Thoracic aorta (tissue), 2 donors: ENCODE measurements around the gene CLSTN2. TPM values are rescaled to one million over a fixed set of nuclear protein-coding genes. Genes with fewer than 3 reads are reported as not detected.

Experiments
- ATAC-seq: fragments of 150-250 bp; one replicate; pipeline ENCODE4 v1.8.0; 2017; ENCODE audit warnings: low read depth; ENCODE audit not compliant: insufficient number of reproducible peaks, low FRiP score
- DNase-seq: peaks from one replicate; pipeline ENCODE4 v3.0.0-alpha.2; 2020; ENCODE audit warnings: low spot score
- H3K27ac ChIP-seq, 2 donors: fragments of 200-600 bp; sonication (generic); 1 replicate in 1 of 2; 2 replicates in 1 of 2; pipeline ENCODE4 v1.5.1; 2016; ENCODE audit warnings: mild to moderate bottlenecking in 2 of 2, moderate library complexity in 2 of 2
- H3K27me3 ChIP-seq: fragments of 200-600 bp; sonication (generic); replicated peaks from 2 replicates; pipeline ENCODE4 v1.6.0; 2016; ENCODE audit warnings: mild to moderate bottlenecking; ENCODE audit not compliant: insufficient read depth
- H3K36me3 ChIP-seq: fragments of 200-600 bp; sonication (generic); one replicate; pipeline ENCODE4 v1.5.1; 2016
- H3K4me1 ChIP-seq, 2 donors: fragments of 200-600 bp; sonication (generic); 1 replicate in 1 of 2; 2 replicates in 1 of 2; pipeline versions ENCODE4 v1.5.1 to v1.6.0; 2016; ENCODE audit warnings: low read depth in 2 of 2, mild to moderate bottlenecking in 1 of 2; ENCODE audit not compliant: control insufficient read depth in 1 of 2
- H3K4me3 ChIP-seq: fragments of 200-600 bp; sonication (generic); 2 replicates; pipeline ENCODE4 v1.5.1; 2016; ENCODE audit warnings: mild to moderate bottlenecking
- H3K9me3 ChIP-seq: fragments of 200-600 bp; sonication (generic); 2 replicates; pipeline ENCODE4 v1.5.1; 2016
- total RNA-seq, 2 donors: library from RNA; depleted of rRNA; stranded (reverse); fragments of >200 nt; gene quantifications; one replicate each; pipeline versions ENCODE4 v1.1.0 to v1.2.3, GENCODE V29; 2016
- TF ChIP-seq, protein P1 (sequence below): fragments of 200-600 bp; sonication (generic); IDR thresholded peaks from one replicate; pipeline ENCODE4 v1.5.1; 2019; ENCODE audit warnings: antibody characterized with exemption

Gene CLSTN2
- total RNA-seq, 2 donors from 2014 or later = 7.6 to 15.7 TPM

DNA sequence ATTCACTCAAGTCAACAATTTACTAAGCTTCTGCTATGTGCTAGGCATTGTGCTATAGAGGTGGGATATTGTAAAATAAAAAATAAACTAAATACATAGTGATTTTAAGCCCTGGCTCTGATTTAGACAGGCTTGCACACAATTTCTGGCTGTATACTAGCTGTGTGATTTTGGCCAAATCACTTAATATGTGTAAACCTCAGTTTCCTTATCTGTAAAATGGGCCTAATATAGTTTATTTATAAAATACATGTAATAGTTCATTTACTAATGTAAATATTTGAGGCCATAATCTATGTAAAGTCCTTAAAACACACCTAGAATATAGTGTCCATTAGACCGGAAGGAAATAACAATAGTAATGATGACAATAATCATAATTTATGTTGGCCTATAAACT is 363.1 kb downstream of the CLSTN2 start:
- DNase-seq = no peak
- ATAC-seq = no peak
- Histone ChIP-seq H3K9me3 (no peaks in the 10 kb centered on the region), H3K4me3 (no peak overlapping the region), H3K36me3 (no peaks in the 10 kb centered on the region), H3K27me3 (no peaks in the 10 kb centered on the region), H3K27ac (no peak overlapping the region), H3K4me1 (no peaks in the 10 kb centered on the region)
- TF ChIP-seq, protein P1, sequence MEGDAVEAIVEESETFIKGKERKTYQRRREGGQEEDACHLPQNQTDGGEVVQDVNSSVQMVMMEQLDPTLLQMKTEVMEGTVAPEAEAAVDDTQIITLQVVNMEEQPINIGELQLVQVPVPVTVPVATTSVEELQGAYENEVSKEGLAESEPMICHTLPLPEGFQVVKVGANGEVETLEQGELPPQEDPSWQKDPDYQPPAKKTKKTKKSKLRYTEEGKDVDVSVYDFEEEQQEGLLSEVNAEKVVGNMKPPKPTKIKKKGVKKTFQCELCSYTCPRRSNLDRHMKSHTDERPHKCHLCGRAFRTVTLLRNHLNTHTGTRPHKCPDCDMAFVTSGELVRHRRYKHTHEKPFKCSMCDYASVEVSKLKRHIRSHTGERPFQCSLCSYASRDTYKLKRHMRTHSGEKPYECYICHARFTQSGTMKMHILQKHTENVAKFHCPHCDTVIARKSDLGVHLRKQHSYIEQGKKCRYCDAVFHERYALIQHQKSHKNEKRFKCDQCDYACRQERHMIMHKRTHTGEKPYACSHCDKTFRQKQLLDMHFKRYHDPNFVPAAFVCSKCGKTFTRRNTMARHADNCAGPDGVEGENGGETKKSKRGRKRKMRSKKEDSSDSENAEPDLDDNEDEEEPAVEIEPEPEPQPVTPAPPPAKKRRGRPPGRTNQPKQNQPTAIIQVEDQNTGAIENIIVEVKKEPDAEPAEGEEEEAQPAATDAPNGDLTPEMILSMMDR = no peak

DNA sequence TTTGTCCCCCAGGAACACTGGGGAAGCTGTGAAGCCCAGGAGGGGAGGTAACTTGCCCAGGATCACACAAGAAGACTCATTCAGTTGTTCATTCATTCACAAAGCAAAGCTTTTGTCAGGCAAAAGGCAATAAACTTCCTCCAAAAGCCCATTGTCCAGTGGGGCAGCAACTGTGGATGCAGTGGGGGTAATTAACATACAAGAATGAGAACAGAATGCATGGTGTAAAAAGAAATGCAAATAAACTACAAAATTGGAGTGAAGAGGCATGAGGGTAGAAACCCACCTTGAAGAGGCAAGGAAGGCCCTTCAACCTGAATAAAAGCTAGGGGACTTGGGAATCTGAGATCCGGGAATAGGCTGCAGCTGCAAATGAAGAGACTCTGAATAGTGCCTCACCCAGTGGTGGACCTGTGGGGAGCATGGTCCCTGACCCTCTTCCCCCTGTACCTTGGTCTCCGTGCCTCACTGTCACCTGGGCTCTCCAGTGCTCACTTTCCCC is 363.6 kb downstream of the CLSTN2 start:
- no peaks in the 10 kb centered on the region for H3K27me3 ChIP-seq
- ATAC-seq (no peak), DNase-seq (no peak)

DNA sequence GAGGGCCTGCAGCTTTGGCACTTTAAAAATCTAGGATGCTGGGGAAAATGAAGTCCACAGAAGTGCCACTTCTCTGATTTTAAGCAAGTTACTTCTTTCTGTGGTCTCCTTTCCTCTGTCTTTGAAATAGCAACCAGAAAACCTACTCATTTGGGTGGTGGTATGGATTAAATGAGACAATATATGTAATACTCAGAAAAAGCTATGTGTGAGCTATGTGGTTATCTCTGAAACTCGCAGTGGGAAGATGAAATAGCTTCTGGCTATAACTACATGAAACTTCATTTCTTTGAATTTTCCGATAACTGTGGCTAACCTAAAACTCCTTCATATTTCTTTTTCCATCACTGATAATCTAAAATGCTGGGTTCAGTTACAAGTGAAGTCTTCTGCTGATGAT is 368.9 kb downstream of the CLSTN2 start:
- Histone ChIP-seq H3K36me3 (no peaks in the 10 kb centered on the region), H3K27ac (no peak overlapping the region), H3K4me1 (no peaks in the 10 kb centered on the region), H3K9me3 (no peaks in the 10 kb centered on the region), H3K4me3 (no peak overlapping the region), H3K27me3 (no peaks in the 10 kb centered on the region)
- ATAC-seq (no peak), DNase-seq (no peak)
- TF ChIP-seq, protein P1 = no peak

More for the DNA sequence above, 363.6 kb downstream of the CLSTN2 start:
- Histone ChIP-seq H3K4me1 (no peaks in the 10 kb centered on the region), H3K36me3 (no peaks in the 10 kb centered on the region), H3K27ac (no peak overlapping the region), H3K9me3 (no peaks in the 10 kb centered on the region), H3K4me3 (no peak overlapping the region)
- TF ChIP-seq, protein P1 = no peak

DNA sequence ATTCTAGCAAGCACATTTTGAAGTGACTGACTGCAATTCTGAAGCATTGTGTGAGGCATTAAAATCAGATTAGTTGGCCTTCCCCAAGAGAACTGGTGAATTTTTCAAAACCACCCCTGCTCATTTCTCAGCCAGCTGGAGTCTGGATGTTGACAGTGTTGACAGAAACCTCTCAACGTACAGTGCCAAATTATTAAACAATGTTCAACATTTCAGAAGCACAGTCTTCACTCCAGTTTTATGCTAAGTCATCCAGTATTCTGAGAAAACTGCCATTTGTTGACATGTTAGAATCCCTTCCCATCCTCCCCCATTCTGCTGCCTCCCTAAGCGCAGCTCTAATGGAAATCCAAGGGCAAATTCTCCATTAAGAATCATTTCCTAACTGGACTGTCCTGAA is 373.6 kb downstream of the CLSTN2 start:
- no peaks in the 10 kb centered on the region for H3K4me1 ChIP-seq
- no peak overlapping the region for H3K4me3 ChIP-seq
- H3K27me3 ChIP-seq = no peaks in the 10 kb centered on the region
- H3K9me3 ChIP-seq = no peaks in the 10 kb centered on the region
- H3K36me3 ChIP-seq = no peaks in the 10 kb centered on the region
- TF ChIP-seq, protein P1 = no peak
- no peak overlapping the region for H3K27ac ChIP-seq
- DNase-seq (no peak), ATAC-seq (no peak)

DNA sequence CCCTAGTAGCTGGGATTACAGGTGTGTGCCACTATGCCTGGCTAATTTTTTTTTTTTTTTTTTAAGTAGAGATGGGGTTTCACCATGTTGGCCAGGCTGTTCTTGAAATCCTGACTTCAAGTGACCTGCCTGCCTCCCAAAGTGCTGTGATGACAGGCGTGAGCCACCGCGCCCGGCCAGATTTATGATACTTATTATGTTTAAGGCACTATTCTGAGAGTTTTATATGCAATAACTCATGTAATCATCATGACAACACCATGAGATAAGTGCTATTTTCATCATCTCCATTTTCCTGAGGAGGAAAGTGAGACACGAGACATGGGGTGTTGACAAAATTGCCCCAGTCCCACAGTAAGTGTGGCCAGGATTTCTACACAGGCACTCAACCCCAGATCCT is 376.4 kb downstream of the CLSTN2 start:
- Histone ChIP-seq H3K9me3 (no peaks in the 10 kb centered on the region), H3K4me3 (no peak overlapping the region), H3K27ac (no peak overlapping the region), H3K36me3 (no peaks in the 10 kb centered on the region), H3K27me3 (no peaks in the 10 kb centered on the region), H3K4me1 (no peaks in the 10 kb centered on the region)
- DNase-seq = no peak
- TF ChIP-seq, protein P1 = no peak
- ATAC-seq = no peak
